H54 (cell line): ENCODE results near the gene C1QL1.

Experiments used
- DNase-seq: peaks from one replicate; pipeline ENCODE4 v3.0.0; 2011; ENCODE audit warnings: low spot score, mixed read lengths; ENCODE audit not compliant: insufficient read length
- FAIRE-seq: peaks from 3 replicates; lab custom pipeline; 2011; peaks lifted over from hg19 to GRCh38; lab: Jason Lieb, UNC
- POLR2A ChIP-seq: IDR thresholded peaks from 2 replicates; pipeline ENCODE4 v1.6.1; 2011; ENCODE audit warnings: low read depth, mild to moderate bottlenecking, low read length

The C1QL1 gene

DNA sequence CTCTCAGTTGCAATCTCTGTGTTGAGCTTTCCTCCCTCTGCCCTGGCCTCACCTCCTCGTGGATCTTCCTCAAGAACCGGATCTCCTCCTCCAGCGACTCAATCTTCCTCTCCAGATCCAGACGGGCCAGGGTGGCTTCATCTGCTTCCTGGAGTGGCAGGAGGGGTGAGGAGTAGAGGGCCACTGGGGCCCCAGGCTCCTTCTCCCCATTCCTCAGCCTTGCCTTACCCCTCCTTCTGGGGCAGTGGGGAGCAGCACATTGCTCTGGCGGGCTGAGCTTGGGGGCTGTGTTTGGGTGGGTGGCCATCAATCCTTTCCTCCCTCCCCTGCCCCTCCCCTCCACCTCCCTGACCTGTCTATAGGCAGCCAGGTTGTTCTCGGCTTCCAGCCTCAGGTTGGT is 54.4 kb downstream of the C1QL1 start:
- no peak for DNase-seq
- FAIRE-seq = no peak
- TF ChIP-seq POLR2A = no peak

DNA sequence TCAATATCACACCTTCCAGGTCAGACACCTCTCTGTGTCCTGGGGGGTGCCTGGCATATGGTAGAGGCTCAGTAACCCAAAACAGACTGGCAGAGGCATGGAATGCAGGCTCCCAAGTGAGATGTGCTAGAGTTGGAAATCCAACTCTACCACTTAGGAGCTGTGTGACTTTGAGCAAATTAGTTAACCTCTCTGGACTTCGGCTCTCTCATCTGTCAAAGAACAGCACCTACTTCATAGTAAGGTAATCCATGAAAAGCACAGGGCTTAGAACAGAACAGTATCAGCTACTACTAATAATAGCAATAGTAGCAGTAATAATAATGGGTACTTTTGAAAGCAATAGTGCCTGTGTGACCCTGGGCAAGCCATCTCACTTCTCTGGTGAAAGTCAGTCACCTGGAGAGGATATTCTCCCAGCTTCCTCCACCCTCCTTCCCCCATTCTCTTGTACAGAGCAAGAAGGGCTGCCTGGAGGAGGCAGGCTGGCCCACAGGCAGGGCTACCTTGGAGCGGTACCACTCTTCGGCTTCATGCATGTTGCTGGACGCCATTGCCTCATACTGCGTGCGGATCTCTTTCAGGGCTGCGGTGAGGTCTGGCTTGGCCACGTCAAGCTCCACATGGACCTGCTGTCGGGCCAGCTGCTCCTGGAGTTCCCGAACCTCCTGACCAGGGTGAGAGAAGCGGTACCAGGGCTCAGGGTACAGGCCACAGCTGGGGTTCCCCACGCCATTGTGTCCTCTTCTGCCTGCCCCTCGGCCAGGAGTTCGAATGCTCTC is 55.1 kb downstream of the C1QL1 start:
- DNase-seq (no peak), FAIRE-seq (no peak)
- no peak for TF ChIP-seq POLR2A

DNA sequence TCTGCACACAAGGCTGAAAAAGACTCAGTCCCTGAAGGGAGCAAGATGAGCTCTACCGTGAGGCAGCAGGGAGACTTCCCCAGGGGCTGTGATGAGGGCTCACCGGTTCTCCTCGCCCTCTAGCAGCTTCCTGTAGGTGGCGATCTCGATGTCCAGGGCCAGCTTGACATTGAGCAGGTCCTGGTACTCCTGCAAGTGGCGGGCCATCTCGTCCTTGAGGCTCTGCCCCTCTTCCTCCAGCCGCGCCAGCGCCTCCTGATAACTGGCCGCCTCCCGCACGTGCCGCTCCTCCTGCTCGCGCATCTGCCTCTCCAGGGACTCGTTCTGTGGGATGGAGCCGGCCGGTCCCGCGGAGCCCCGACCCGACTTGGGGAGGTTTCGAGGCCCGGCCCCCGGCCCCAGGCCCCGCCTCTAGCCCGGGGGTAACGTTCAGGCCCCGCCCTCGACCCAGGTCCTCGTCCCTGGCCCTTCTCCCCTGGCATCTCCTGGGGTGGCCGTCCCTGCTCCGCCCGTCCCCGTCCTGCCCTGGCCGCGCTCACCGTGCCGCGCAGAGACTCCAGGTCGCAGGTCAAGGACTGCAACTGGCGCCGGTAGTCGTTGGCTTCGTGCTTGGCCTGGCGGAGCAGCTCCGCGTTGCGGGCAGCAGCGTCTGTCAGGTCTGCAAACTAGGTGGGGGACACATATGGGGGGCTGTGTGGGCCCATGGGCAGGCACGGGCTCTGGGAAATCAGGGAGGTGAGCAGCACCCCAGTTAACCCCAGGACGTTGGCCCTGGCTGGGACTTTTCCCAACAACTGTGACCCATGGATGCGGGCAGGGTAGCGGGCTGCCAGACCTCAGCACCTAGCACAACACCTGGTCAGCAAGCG is 56.7 kb downstream of the C1QL1 start:
- 0 out of 2 replicates have a peak, but pooled peaks have one; percentile 2 for TF ChIP-seq POLR2A
- FAIRE-seq = no peak
- peak; percentile 82 for DNase-seq

DNA sequence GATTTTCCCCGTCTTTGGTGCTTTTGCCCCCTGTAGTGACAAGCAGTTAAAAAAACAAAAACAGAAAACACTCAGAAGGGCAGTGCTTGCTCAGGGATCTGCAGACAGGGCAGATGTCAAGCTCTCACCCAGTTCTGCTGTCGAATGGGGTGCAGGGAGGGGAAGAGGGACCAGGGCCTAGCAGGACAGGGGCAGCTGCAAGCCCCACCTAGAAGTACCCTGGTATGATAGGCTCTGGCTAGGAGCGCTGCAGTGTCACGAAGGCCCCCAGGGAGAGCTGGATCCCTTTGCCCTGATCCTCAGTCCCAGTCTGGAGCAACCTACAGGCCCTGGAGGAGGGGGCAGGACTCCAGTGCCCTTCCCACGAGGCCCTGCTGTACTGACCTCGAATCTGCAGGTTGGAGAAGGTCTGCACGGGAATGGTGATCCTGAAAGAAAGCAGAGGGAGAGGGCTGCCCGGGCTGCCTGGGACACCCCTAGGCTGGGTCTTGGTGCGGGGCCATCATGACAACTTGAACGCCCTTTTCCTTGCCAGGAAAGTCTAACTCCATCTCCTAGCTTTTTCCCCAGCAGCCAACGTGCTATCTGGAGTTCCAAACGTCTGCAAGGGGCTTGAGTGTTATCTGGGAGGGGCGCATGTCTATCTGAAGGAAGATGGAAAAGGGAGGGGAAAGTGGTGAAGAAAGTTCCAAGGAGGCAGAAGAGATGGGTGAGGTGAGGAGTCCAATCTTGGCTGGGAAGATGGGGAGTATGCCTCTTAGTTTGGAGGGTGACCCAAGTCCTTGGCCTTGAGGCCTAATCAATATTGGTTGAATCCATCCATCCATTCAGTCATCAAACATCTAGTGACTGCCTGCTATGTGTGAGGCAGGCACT is 57.6 kb downstream of the C1QL1 start:
- TF ChIP-seq POLR2A = 0 out of 2 replicates have a peak, but pooled peaks have one; percentile 24
- FAIRE-seq (no peak), DNase-seq (no peak)
